ENCODE data around the gene SLC31A1. TPM values are rescaled to one million over a fixed set of nuclear protein-coding genes. Genes with fewer than 3 reads are reported as not detected.

SLC31A1 gene
- total RNA-seq, 4 donors from 2014 or later, result 17.1 to 46.3 (median 27.2) TPM

DNA sequence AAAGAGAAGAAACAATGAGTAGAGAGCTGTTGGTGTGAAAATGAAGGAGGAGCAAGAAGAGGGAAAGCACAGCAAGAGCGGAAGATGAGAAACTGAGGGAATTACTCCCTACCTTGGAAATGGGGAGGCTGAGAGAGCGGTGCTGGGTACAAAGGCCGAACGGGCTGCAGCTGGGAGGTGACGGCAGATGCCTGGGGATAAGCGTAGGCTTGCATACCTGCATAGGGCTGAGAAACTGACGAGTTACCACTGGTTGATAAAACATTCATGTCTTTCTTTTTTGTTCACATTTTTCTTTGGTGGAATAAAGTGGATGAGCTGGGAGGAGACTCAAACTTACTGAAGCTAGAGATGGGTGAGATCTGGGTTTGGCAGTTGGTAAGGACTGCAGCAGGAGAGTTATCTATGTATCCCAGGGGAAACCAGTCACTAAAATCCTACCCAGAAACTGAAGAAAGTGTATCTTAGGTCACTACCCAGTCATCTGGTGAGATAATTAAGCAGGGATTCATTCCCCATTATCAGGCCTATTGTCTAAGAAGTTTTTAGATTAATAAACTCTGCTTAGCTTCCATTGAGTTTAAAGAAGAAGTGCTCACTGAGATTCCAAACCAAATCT lies 35.1 kb upstream of the SLC31A1 start:
- Histone ChIP-seq H3K36me3 (peaks cover 89% of the 10 kb centered on the region), H3K4me3 (no peak overlapping the region), H3K4me1 (peaks cover 14% of the 10 kb centered on the region), H3K27me3 (no peaks in the 10 kb centered on the region), H3K9me3 (no peaks in the 10 kb centered on the region), H3K27ac (no peak overlapping the region)
- no peak for DNase-seq (ENCODE audit: low spot score in 2 of 2)
- TF ChIP-seq POLR2AphosphoS5 (IDR thresholded peaks at IDR 0.05) (no peak), POLR2A (IDR thresholded peaks at IDR 0.05) (no peak), EP300 (IDR thresholded peaks at IDR 0.05) (no peak)
- TF ChIP-seq, protein P1, sequence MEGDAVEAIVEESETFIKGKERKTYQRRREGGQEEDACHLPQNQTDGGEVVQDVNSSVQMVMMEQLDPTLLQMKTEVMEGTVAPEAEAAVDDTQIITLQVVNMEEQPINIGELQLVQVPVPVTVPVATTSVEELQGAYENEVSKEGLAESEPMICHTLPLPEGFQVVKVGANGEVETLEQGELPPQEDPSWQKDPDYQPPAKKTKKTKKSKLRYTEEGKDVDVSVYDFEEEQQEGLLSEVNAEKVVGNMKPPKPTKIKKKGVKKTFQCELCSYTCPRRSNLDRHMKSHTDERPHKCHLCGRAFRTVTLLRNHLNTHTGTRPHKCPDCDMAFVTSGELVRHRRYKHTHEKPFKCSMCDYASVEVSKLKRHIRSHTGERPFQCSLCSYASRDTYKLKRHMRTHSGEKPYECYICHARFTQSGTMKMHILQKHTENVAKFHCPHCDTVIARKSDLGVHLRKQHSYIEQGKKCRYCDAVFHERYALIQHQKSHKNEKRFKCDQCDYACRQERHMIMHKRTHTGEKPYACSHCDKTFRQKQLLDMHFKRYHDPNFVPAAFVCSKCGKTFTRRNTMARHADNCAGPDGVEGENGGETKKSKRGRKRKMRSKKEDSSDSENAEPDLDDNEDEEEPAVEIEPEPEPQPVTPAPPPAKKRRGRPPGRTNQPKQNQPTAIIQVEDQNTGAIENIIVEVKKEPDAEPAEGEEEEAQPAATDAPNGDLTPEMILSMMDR (IDR thresholded peaks at IDR 0.05), result no peak
- 92% methylated on average over 7 of the region's 7 CpGs for WGBS

DNA sequence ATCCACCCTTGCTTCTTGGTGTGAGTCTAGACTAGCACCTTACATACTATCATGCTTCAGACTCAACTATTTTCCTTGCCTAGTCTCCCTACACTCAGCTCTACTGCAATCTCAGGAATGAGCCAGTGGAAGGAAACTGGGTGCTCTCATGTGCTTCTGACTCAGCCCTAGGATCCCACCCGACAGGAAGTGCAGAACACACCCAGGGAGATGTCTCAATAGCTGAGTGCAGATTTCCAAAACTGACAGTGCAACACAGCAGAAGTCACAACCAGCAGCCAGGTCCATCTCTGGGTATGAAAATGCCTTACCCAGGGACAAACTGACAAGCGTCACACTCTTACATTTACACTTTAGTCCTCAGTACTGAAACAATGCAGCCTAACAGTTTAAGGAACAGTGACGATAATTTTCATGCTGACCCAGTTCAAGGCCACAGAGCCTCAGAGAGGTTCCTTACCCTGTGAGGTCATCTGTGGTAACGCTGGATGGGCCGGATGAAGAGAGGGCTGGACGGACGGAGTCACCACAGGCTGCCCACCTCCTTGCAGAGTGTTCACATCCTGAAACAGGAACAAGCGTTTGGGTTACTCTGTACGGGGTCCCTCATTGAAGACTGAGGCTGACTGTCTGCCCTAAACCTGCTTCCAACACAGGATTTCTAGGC lies 33.3 kb upstream of the SLC31A1 start:
- 83% methylated on average over 9 of the region's 9 CpGs for WGBS
- H3K9me3 ChIP-seq, result no peaks in the 10 kb centered on the region
- H3K4me3 ChIP-seq, result peak overlapping the region; percentile 15
- H3K4me1 ChIP-seq, result peaks cover 14% of the 10 kb centered on the region
- peak; percentile 82 to 83 for DNase-seq (ENCODE audit: low spot score in 2 of 2)
- H3K27ac ChIP-seq, result peak overlapping the region; percentile 74
- peaks cover 78% of the 10 kb centered on the region for H3K36me3 ChIP-seq
- TF ChIP-seq EP300 (IDR thresholded peaks at IDR 0.05), result no peak
- peak in 1 of 3 donors; percentile 83 for TF ChIP-seq POLR2AphosphoS5 (IDR thresholded peaks at IDR 0.05)
- TF ChIP-seq POLR2A (IDR thresholded peaks at IDR 0.05), result peak in 1 of 2 donors; percentile 41
- TF ChIP-seq, protein P1 (IDR thresholded peaks at IDR 0.05), result no peak
- no peaks in the 10 kb centered on the region for H3K27me3 ChIP-seq

DNA sequence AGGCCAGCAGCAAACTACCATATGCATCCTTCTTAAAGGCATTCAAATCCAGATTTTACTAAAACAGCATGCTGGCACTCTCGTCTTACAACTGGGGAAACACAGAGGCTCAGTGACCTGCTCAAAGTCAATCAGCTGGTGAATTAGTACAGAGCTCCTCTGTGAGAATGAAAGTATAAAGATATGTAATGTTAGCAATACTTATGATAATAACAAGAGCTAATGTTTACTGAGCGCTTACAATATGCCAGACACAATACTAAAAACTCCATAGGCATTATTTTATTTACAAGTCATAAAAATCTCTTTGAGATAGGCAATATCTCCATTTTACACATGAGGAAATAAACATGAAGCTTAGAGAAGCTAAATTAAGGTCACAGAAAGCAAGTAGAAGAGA lies 28.9 kb upstream of the SLC31A1 start:
- 98% methylated on average over 2 of the region's 2 CpGs for WGBS
- Histone ChIP-seq H3K4me1 (peaks cover 10% of the 10 kb centered on the region), H3K27ac (no peak overlapping the region), H3K36me3 (peaks cover 55% of the 10 kb centered on the region), H3K27me3 (no peaks in the 10 kb centered on the region), H3K4me3 (no peak overlapping the region), H3K9me3 (no peaks in the 10 kb centered on the region)
- no peak for TF ChIP-seq POLR2AphosphoS5 (IDR thresholded peaks at IDR 0.05)
- no peak for TF ChIP-seq POLR2A (IDR thresholded peaks at IDR 0.05)
- TF ChIP-seq, protein P1 (IDR thresholded peaks at IDR 0.05), result no peak
- DNase-seq (ENCODE audit: low spot score in 2 of 2), result no peak

GRCh38 chr9:113199683-113200329 lies 21.5 kb upstream of the SLC31A1 start:
- Histone ChIP-seq H3K9me3 (no peaks in the 10 kb centered on the region), H3K27me3 (no peaks in the 10 kb centered on the region), H3K4me1 (no peaks in the 10 kb centered on the region), H3K27ac (no peak overlapping the region), H3K36me3 (peaks cover 84% of the 10 kb centered on the region), H3K4me3 (no peak overlapping the region)
- TF ChIP-seq POLR2A (IDR thresholded peaks at IDR 0.05), result no peak
- TF ChIP-seq, protein P1 (IDR thresholded peaks at IDR 0.05), result no peak
- TF ChIP-seq EP300 (IDR thresholded peaks at IDR 0.05), result no peak
- no peak for TF ChIP-seq POLR2AphosphoS5 (IDR thresholded peaks at IDR 0.05)
- no peak for DNase-seq (ENCODE audit: low spot score in 2 of 2)
- WGBS, result 90% methylated on average over 4 of the region's 4 CpGs

- TF ChIP-seq POLR2AphosphoS5 (IDR thresholded peaks at IDR 0.05) (no peak), EP300 (IDR thresholded peaks at IDR 0.05) (no peak), POLR2A (IDR thresholded peaks at IDR 0.05) (no peak)
- TF ChIP-seq, protein P1 (IDR thresholded peaks at IDR 0.05), result no peak
- Histone ChIP-seq H3K4me1 (no peaks in the 10 kb centered on the region), H3K27ac (no peak overlapping the region), H3K4me3 (no peak overlapping the region), H3K9me3 (no peaks in the 10 kb centered on the region), H3K27me3 (no peaks in the 10 kb centered on the region), H3K36me3 (peaks cover 95% of the 10 kb centered on the region)
- 83% methylated on average over 2 of the region's 2 CpGs for WGBS
- no peak for DNase-seq (ENCODE audit: low spot score in 2 of 2)
Measured at GRCh38 chr9:113205432-113205831, 15.9 kb upstream of the SLC31A1 start.
